Activated T-cell treated with anti-CD3 and anti-CD28 coated beads, Interleukin-2, amount 50 U/mL, for 72 hours (primary cell): ENCODE data around the gene COL28A1. TPM values are rescaled to one million over a fixed set of nuclear protein-coding genes. Genes with fewer than 3 reads are reported as not detected.
"Not testable (repeated sequence)": the region's sequence is repeated elsewhere in the genome, so short reads cannot be mapped to it uniquely, and the experiment has no call there.

Source experiments
- ATAC-seq, 2 donors: fragments of 150-1000 bp; cut with Tn5 transposase; replicated peaks in 1 of 2; 2 replicates each; pipeline ENCODE4 v1.10.0; 2021; ENCODE audit warnings: moderate library complexity in 2 of 2, mild to moderate bottlenecking in 1 of 2
- DNase-seq, 2 donors: peaks; one replicate each; pipeline ENCODE4 v3.0.0; 2021 to 2022; ENCODE audit warnings: mixed read lengths in 1 of 2
- H3K27ac Mint-ChIP-seq: one replicate; pipeline ENCODE4 v1.8.0; 2022; ENCODE audit warnings: mild to moderate bottlenecking, moderate library complexity, mixed read lengths
- H3K27me3 Mint-ChIP-seq: one replicate; pipeline ENCODE4 v1.8.0; 2022; ENCODE audit warnings: low read depth, mixed read lengths
- H3K36me3 Mint-ChIP-seq, 2 donors: one replicate each; pipeline ENCODE4 v1.8.0; 2022; ENCODE audit warnings: mixed read lengths in 2 of 2, mild to moderate bottlenecking in 1 of 2; ENCODE audit not compliant: insufficient read depth in 2 of 2
- H3K4me1 Mint-ChIP-seq: one replicate; pipeline ENCODE4 v1.8.0; 2022; ENCODE audit warnings: low read depth, mixed read lengths
- H3K4me3 Mint-ChIP-seq, 2 donors: one replicate each; pipeline ENCODE4 v1.8.0; 2022; ENCODE audit warnings: mild to moderate bottlenecking in 2 of 2, mixed read lengths in 2 of 2, moderate library complexity in 2 of 2
- H3K9me3 Mint-ChIP-seq, 2 donors: one replicate each; pipeline ENCODE4 v1.8.0; 2022; ENCODE audit warnings: mixed read lengths in 2 of 2
- total RNA-seq, 2 donors: library from RNA; stranded (reverse); gene quantifications; one replicate each; pipeline ENCODE4 v1.2.3, GENCODE V29; 2022

The COL28A1 gene
- total RNA-seq, 2 donors from 2014 or later = 0.16 to 0.29 TPM

- peak overlapping the region; percentile 76 to 98 for H3K4me3 Mint-ChIP-seq
- DNase-seq (no peak), ATAC-seq (no peak)
- peaks cover 39% of the 10 kb centered on the region for H3K4me1 Mint-ChIP-seq
- H3K27ac Mint-ChIP-seq = peak overlapping the region; percentile 84
- peaks cover 3 to 8% of the 10 kb centered on the region in 2 donors for H3K36me3 Mint-ChIP-seq
- H3K9me3 Mint-ChIP-seq = no peaks in the 10 kb centered on the region
- H3K27me3 Mint-ChIP-seq = no peaks in the 10 kb centered on the region
Measured at GRCh38 chr7:7567898-7568531, 32.3 kb upstream of the COL28A1 start.

- peak within 1 kb of the TSS; percentile 84 for H3K27ac Mint-ChIP-seq
- peaks cover 2 to 7% of the 10 kb centered on the region in 2 donors for H3K36me3 Mint-ChIP-seq
- DNase-seq (peak; percentile 84 to 89), ATAC-seq (peak; percentile 86 to 88)
- no peaks in the 10 kb centered on the region for H3K9me3 Mint-ChIP-seq
- H3K4me1 Mint-ChIP-seq = peaks cover 32% of the 10 kb centered on the region
- H3K4me3 Mint-ChIP-seq = peak within 1 kb of the TSS; percentile 76 to 98
- no peaks in the 10 kb centered on the region for H3K27me3 Mint-ChIP-seq
Measured at GRCh38 chr7:7566651-7567611, 31.3 kb upstream of the COL28A1 start, which contains the start of gene MIOS. Gene MIOS (plus strand): TSS chr7:7566884. CDS start chr7:7572476, 5,592 bp downstream.

GRCh38 chr7:7565746-7566650 lies 30.3 kb upstream of the COL28A1 start:
- Mint-ChIP-seq H3K27ac (no peak overlapping the region), H3K4me3 (no peak overlapping the region), H3K9me3 (no peaks in the 10 kb centered on the region), H3K36me3 (peaks cover 2 to 7% of the 10 kb centered on the region in 2 donors), H3K4me1 (peaks cover 32% of the 10 kb centered on the region), H3K27me3 (no peaks in the 10 kb centered on the region)
- ATAC-seq = peak; percentile 9 to 18
- DNase-seq = no peak

- DNase-seq (peak; percentile 28 to 39), ATAC-seq (peak in 1 of 2 donors; percentile 22)
- Mint-ChIP-seq H3K4me1 (peaks cover 24% of the 10 kb centered on the region), H3K27ac (no peak overlapping the region), H3K27me3 (no peaks in the 10 kb centered on the region), H3K9me3 (no peaks in the 10 kb centered on the region), H3K4me3 (no peak overlapping the region), H3K36me3 (peaks cover 2 to 6% of the 10 kb centered on the region in 2 donors)
Measured at GRCh38 chr7:7565018-7565680, 29.5 kb upstream of the COL28A1 start.

DNA sequence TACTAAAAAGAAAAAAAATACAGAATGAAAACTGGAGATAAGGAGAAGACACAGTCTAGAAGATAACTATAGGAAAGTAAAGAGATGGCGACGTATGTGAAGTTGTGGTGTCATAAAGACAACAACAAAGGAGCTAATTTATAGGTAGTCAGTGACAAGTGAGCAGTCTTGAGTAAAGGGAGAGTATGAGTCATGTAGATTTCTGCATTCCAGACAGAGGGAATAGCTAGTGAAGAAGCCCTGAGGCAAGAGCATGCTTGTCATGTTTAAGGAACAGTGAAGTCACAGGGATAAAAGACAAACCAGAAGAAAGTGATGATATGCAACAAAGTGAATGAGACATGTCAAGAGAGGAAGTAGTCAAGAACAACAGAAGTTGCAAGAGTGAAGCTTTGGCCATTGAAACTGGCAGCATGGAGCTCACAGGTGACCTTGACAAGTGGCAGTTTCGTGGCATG lies 28.7 kb upstream of the COL28A1 start:
- Mint-ChIP-seq H3K9me3 (peaks cover 0 to 6% of the 10 kb centered on the region in 2 donors), H3K27ac (no peak overlapping the region), H3K36me3 (peaks cover 2 to 7% of the 10 kb centered on the region in 2 donors), H3K4me1 (peaks cover 16% of the 10 kb centered on the region), H3K27me3 (no peaks in the 10 kb centered on the region), H3K4me3 (no peak overlapping the region)
- DNase-seq (no peak), ATAC-seq (no peak)

- peaks cover 6 to 10% of the 10 kb centered on the region in 2 donors for H3K36me3 Mint-ChIP-seq
- no peaks in the 10 kb centered on the region for H3K27me3 Mint-ChIP-seq
- no peak for DNase-seq
- no peak overlapping the region for H3K27ac Mint-ChIP-seq
- no peak for ATAC-seq
- no peak overlapping the region for H3K4me3 Mint-ChIP-seq
- peaks cover 10% of the 10 kb centered on the region for H3K4me1 Mint-ChIP-seq
- peaks cover 3 to 9% of the 10 kb centered on the region in 2 donors for H3K9me3 Mint-ChIP-seq
Measured at GRCh38 chr7:7563813-7564212, 28.1 kb upstream of the COL28A1 start.

- ATAC-seq = no peak
- H3K4me1 Mint-ChIP-seq = peaks cover 5% of the 10 kb centered on the region
- no peak overlapping the region for H3K27ac Mint-ChIP-seq
- DNase-seq = no peak
- H3K4me3 Mint-ChIP-seq = no peak overlapping the region
- peaks cover 10 to 14% of the 10 kb centered on the region in 2 donors for H3K36me3 Mint-ChIP-seq
- H3K27me3 Mint-ChIP-seq = no peaks in the 10 kb centered on the region
- peaks cover 6 to 13% of the 10 kb centered on the region in 2 donors for H3K9me3 Mint-ChIP-seq
Measured at GRCh38 chr7:7563269-7563668, 27.6 kb upstream of the COL28A1 start.

GRCh38 chr7:7562736-7563135 lies 27.1 kb upstream of the COL28A1 start:
- Mint-ChIP-seq H3K36me3 (peaks cover 12 to 14% of the 10 kb centered on the region in 2 donors), H3K27me3 (no peaks in the 10 kb centered on the region), H3K27ac (no peak overlapping the region), H3K9me3 (peaks cover 6 to 18% of the 10 kb centered on the region in 2 donors), H3K4me1 (no peaks in the 10 kb centered on the region), H3K4me3 (no peak overlapping the region)
- DNase-seq (no peak), ATAC-seq (no peak)

GRCh38 chr7:7561591-7561990 lies 25.9 kb upstream of the COL28A1 start:
- ATAC-seq, DNase-seq, H3K4me3 Mint-ChIP-seq, H3K27me3 Mint-ChIP-seq, H3K27ac Mint-ChIP-seq, H3K4me1 Mint-ChIP-seq: not testable (repeated sequence)
- Mint-ChIP-seq H3K36me3 (peaks cover 11 to 18% of the 10 kb centered on the region in 2 donors), H3K9me3 (peaks cover 6 to 21% of the 10 kb centered on the region in 2 donors)

DNA sequence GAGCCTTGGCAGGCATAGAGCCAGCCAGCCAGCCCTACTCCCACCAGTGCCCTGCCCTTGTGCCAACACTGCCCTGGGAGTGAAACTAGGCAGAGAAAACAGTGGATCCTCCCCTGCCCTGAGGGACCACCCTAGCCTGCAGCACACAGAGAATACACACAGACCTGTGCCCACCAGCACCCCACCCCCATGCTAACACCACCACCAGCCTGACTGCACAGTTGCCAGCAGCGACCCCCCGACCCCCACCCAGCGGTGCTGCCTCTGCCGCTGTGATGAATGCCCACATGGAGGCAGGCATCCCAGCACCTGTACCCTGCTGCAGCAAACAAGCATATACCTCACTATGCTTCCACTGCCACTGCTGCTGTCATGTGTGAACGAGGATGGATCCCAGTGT lies 21.6 kb upstream of the COL28A1 start:
- no peak for DNase-seq
- Mint-ChIP-seq H3K4me3 (no peak overlapping the region), H3K27me3 (no peaks in the 10 kb centered on the region), H3K9me3 (peaks cover 6 to 21% of the 10 kb centered on the region in 2 donors), H3K4me1 (no peaks in the 10 kb centered on the region), H3K36me3 (peaks cover 11 to 18% of the 10 kb centered on the region in 2 donors), H3K27ac (no peak overlapping the region)
- no peak for ATAC-seq

DNA sequence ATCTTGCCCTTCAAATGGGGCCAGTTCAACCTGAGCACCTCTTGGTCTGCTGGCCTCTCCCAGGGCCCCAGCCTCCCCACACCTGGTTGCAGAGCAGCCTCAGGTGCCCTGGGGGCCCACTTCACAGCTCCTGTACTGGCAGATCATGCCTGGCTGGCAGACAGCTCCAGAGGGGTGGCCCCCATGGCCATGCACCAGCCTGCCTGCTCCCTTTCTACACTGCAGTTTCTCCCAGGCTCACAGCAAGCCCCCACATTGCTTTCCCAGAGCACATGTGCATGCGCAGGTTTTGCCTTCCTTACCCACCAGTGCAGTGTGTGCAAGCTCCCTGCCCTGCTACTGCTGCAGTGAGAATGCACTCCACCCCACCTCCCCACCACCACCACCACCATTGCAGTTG lies 21.2 kb upstream of the COL28A1 start:
- no peaks in the 10 kb centered on the region for H3K27me3 Mint-ChIP-seq
- no peaks in the 10 kb centered on the region for H3K4me1 Mint-ChIP-seq
- DNase-seq (no peak), ATAC-seq (no peak)
- H3K4me3 Mint-ChIP-seq = no peak overlapping the region
- H3K9me3 Mint-ChIP-seq = peaks cover 6 to 21% of the 10 kb centered on the region in 2 donors
- H3K27ac Mint-ChIP-seq = no peak overlapping the region
- H3K36me3 Mint-ChIP-seq = peaks cover 11 to 18% of the 10 kb centered on the region in 2 donors
